HepG2 (cell line): ENCODE results near the gene SLC16A6.
"Not testable (repeated sequence)": the region's sequence is repeated elsewhere in the genome, so short reads cannot be mapped to it uniquely, and the experiment has no call there.

Experiments
- HNRNPK ChIP-seq: fragments of 200-400 bp; formaldehyde crosslinking; IDR thresholded peaks from 2 replicates; pipeline ENCODE4 v1.6.1; 2018; ENCODE audit warnings: low read length, low read depth, moderate library complexity, mild to moderate bottlenecking; ENCODE audit not compliant: poor library complexity, severe bottlenecking
- POLR2A ChIP-seq, 2 experiments: IDR thresholded peaks; 2 replicates each; pipeline ENCODE4 v1.6.1; 2011; ENCODE audit warnings: low read depth in 2 of 2, low read length in 2 of 2, mild to moderate bottlenecking in 1 of 2, moderate library complexity in 1 of 2; ENCODE audit not compliant: insufficient read depth in 1 of 2
- RAD21 ChIP-seq: fragments of 450-650 bp; formaldehyde crosslinking; IDR thresholded peaks from 2 replicates; pipeline ENCODE4 v1.5.0; 2020; ENCODE audit warnings: mild to moderate bottlenecking
- RXRA ChIP-seq: sonication (generic); formaldehyde crosslinking; IDR thresholded peaks from 2 replicates; pipeline ENCODE4 v1.5.1; 2020; ENCODE audit warnings: missing genetic modification reagents
- ZNF747 ChIP-seq: sonication (generic); formaldehyde crosslinking; IDR thresholded peaks from 2 replicates; pipeline ENCODE4 v1.8.1; 2023; ENCODE audit warnings: missing genetic modification reagents, mild to moderate bottlenecking, borderline replicate concordance
- TF ChIP-seq, protein P1 (sequence below): sonication (generic); formaldehyde crosslinking; IDR thresholded peaks from 2 replicates; pipeline ENCODE4 v1.4.0; 2020; ENCODE audit warnings: mild to moderate bottlenecking, missing genetic modification reagents

DNA sequence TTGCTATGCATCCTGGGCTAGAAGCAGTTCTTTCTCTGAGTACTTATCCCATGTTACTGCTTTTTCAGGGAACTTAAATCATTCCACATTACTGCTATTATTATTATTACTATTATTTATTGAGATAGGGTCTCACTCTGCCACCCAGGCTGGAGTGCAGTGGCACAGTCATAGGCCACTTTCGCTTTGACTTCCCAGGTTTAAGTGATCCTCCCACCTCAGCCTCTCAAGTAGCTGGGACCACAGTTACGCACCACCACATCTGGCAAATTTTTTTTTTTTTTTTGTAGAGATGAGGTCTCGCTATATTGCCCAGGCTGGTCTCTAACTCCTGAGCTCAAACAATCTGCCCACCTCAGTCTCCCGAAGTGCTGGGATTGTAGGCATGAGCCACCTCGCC, 71.5 kb downstream of the SLC16A6 start:
- TF ChIP-seq HNRNPK; ZNF747 (CRISPR knock-in tag); RAD21 (CRISPR knock-in tag); POLR2A (IDR thresholded peaks at IDR 0.05; ENCODE audit: insufficient read depth in 1 of 2, low read depth in 2 of 2, low read length in 2 of 2); RXRA: not testable (repeated sequence)
- TF ChIP-seq, protein P1, sequence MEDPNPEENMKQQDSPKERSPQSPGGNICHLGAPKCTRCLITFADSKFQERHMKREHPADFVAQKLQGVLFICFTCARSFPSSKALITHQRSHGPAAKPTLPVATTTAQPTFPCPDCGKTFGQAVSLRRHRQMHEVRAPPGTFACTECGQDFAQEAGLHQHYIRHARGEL (CRISPR knock-in tag), result not testable (repeated sequence)
